ENCODE measurements around the gene HS3ST4.
A peak's percentile ranks its signal among the peaks of the same experiment; 100 is the strongest.

The HS3ST4 gene

DNA sequence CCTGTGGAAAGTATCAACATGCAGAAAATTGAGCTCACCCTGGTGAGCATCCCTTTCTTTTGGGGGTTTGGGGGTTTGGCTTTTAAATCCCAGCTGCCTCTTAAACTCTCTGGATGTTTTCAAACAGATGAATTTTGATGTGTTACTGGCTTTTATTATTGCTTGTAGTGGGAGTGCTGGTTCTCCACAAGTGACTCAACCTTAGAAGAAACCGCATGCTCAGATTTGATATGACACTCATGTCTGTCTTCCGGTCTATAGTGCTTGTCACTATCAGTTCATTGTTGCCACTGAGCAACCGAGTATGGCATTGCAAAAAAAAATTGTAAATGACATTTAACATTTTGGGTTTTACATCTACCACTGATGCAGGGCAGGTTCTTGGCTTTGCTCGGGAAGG, 104.5 kb downstream of the HS3ST4 start:
- no peak for DNase-seq
- in situ Hi-C loops (cut with HindIII; ENCODE audit: low pct_ligation_motif_present, low pct_unique_long_range_greater_than_20kb, low sequenced_read_pairs), result no loop called here

DNA sequence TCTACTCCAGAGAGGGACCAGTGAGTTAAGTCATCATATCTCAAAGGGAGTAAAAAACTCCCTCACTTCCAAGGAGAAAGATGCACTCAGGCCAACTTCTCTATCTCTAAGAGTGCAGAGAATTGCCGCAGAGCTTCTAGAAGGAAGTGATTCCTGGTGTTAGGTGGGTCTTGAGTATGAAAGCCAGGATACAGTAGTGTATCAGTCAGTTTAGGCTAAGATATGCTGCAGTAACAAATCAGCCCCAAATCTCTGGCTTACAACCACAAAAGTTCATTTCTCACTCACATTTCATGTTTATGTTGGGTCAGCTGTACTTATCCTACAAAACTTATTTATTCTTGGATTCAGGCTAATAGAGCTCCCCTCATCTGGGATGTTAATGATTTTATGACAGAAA, 106.3 kb downstream of the HS3ST4 start:
- in situ Hi-C loops (cut with HindIII; ENCODE audit: low pct_ligation_motif_present, low pct_unique_long_range_greater_than_20kb, low sequenced_read_pairs), result no loop called here
- no peak for DNase-seq

- in situ Hi-C loops (cut with HindIII; ENCODE audit: low pct_ligation_motif_present, low pct_unique_long_range_greater_than_20kb, low sequenced_read_pairs), result no loop called here
Measured at GRCh38 chr16:25799816-25800215, 108.1 kb downstream of the HS3ST4 start.

GRCh38 chr16:25812215-25812614, 120.5 kb downstream of the HS3ST4 start:
- DNase-seq, result no peak
- in situ Hi-C loops (cut with HindIII; ENCODE audit: low pct_ligation_motif_present, low pct_unique_long_range_greater_than_20kb, low sequenced_read_pairs), result no loop called here

More at GRCh38 chr16:25799816-25800215, 108.1 kb downstream of the HS3ST4 start:
- no peak for DNase-seq

- in situ Hi-C loops (cut with HindIII; ENCODE audit: low pct_ligation_motif_present, low pct_unique_long_range_greater_than_20kb, low sequenced_read_pairs), result no loop called here
- no peak for DNase-seq
Measured at GRCh38 chr16:25817295-25817694, 125.5 kb downstream of the HS3ST4 start.

DNA sequence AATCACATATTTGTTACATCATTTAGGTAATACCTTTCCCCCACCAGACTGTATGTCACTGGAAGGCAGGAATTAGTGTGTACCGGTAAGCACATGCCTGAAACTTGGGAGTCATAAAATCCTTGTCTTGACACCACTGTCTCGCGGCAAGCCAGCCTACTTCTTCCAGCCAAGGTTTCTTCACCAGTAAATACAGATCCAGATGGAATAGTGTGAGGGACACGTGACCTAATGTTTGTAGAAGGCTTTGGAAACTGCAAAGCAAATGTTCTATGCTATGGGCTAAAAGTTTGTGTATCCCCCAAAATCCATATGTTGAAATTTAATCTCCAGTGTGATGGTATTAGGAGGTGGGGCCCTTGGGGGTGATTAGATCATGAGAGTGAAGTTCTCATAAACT, 126.1 kb downstream of the HS3ST4 start:
- in situ Hi-C loops (cut with HindIII; ENCODE audit: low pct_ligation_motif_present, low pct_unique_long_range_greater_than_20kb, low sequenced_read_pairs), result no loop called here
- DNase-seq, result no peak

GRCh38 chr16:25823891-25824290, 132.1 kb downstream of the HS3ST4 start:
- DNase-seq, result peak; percentile 32

DNA sequence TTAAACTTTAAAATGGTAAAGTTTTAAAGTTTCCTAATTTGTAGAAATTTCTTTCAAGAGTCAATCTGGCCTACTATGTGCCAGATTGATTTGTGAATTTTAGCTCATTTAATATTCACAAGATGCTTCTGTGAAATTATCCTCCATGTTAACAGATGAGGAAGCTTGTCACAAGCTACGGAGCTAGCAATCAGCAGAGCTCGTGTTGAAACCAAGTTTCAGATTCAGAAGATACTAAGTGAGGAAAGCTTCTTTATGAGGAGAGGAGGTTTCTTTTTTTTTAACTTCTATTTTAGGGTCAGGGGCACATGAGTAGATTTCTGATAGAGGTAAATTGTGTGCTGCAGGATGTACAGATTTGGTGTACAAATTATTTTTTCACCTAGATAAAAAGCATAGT, 135.9 kb downstream of the HS3ST4 start:
- in situ Hi-C loops (cut with HindIII; ENCODE audit: low pct_ligation_motif_present, low pct_unique_long_range_greater_than_20kb, low sequenced_read_pairs), result no loop called here
- no peak for DNase-seq

More at GRCh38 chr16:25823891-25824290, 132.1 kb downstream of the HS3ST4 start:
- in situ Hi-C loops (cut with HindIII; ENCODE audit: low pct_ligation_motif_present, low pct_unique_long_range_greater_than_20kb, low sequenced_read_pairs), result no loop called here

- DNase-seq, result no peak
- in situ Hi-C loops (cut with HindIII; ENCODE audit: low pct_ligation_motif_present, low pct_unique_long_range_greater_than_20kb, low sequenced_read_pairs), result no loop called here
Measured at GRCh38 chr16:25828510-25828909, 136.8 kb downstream of the HS3ST4 start.

GRCh38 chr16:25832291-25832690, 140.5 kb downstream of the HS3ST4 start:
- no peak for DNase-seq
- in situ Hi-C loops (cut with HindIII; ENCODE audit: low pct_ligation_motif_present, low pct_unique_long_range_greater_than_20kb, low sequenced_read_pairs), result no loop called here

GRCh38 chr16:25834101-25834500, 142.3 kb downstream of the HS3ST4 start:
- in situ Hi-C loops (cut with HindIII; ENCODE audit: low pct_ligation_motif_present, low pct_unique_long_range_greater_than_20kb, low sequenced_read_pairs), result no loop called here
- no peak for DNase-seq

- in situ Hi-C loops (cut with HindIII; ENCODE audit: low pct_ligation_motif_present, low pct_unique_long_range_greater_than_20kb, low sequenced_read_pairs), result no loop called here
Measured at GRCh38 chr16:25835126-25835525, 143.4 kb downstream of the HS3ST4 start.

DNA sequence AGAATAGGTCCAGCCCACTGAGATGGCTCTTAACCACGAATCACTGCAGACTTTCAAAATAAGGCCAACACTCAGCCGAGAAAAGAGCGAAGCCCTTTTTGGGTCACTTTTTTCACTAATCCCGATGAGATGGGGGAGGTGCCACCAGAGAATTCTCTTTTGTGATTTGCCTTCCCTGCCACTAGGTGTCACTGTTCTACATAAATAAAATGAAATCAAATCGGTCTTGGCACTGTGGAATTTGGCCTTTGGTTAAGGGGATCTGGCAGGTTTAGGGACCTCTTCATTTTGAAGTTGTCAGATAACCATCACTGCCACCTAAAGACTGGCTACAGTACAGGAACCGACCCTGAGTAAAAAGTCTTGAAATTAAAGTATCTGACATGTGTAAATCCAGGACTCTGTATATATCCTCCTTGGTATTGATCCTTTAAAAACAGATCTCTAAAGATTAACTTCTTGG, 147.0 kb downstream of the HS3ST4 start:
- in situ Hi-C loops (cut with HindIII; ENCODE audit: low pct_ligation_motif_present, low pct_unique_long_range_greater_than_20kb, low sequenced_read_pairs), result no loop called here
- DNase-seq, result peak; percentile 71

More at GRCh38 chr16:25835126-25835525, 143.4 kb downstream of the HS3ST4 start:
- DNase-seq, result no peak

DNA sequence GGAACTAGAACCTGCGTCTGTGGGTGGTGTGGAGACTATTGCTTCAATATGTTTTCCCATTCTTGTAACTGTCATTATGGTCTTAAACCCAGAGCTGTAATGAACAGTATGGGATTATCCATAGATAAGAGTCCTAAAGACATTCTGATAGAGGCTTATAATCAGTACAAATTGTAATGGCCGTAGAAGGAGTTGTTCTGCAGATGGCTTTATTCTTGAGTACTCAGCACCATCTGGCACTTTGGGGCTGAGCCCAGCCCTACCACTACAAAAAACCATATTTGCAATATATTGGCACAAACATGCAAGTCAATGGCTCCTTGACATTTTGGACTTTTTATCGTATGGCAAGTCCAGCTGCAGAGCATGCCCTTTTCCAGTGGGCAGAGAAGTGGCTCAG, 150.0 kb downstream of the HS3ST4 start:
- in situ Hi-C loops (cut with HindIII; ENCODE audit: low pct_ligation_motif_present, low pct_unique_long_range_greater_than_20kb, low sequenced_read_pairs), result no loop called here
- DNase-seq, result no peak

GRCh38 chr16:25845901-25846300, 154.1 kb downstream of the HS3ST4 start:
- in situ Hi-C loops (cut with HindIII; ENCODE audit: low pct_ligation_motif_present, low pct_unique_long_range_greater_than_20kb, low sequenced_read_pairs), result no loop called here
- no peak for DNase-seq

GRCh38 chr16:25854141-25854540, 162.4 kb downstream of the HS3ST4 start:
- no peak for DNase-seq
- in situ Hi-C loops (cut with HindIII; ENCODE audit: low pct_ligation_motif_present, low pct_unique_long_range_greater_than_20kb, low sequenced_read_pairs), result no loop called here

DNA sequence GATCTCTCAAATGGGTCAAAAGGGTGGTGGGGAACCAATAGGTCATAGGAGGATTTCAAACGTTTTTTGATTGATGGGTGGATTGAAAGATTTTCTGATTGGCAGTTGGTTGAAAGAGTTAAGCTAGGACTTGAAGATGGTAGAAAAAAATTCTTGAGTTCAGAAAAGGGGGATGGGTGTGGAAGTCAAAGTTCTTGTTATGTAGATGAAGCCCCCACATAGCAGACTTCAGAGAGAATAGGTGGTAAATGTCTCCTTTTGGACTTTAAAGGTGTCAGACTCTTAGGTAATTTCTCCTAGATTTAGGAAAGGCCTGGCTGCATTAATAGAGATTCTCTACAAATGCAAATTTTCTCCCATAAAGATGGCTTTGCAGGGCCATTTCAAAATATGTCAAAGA, 163.3 kb downstream of the HS3ST4 start:
- in situ Hi-C loops (cut with HindIII; ENCODE audit: low pct_ligation_motif_present, low pct_unique_long_range_greater_than_20kb, low sequenced_read_pairs), result no loop called here
- DNase-seq, result no peak

DNA sequence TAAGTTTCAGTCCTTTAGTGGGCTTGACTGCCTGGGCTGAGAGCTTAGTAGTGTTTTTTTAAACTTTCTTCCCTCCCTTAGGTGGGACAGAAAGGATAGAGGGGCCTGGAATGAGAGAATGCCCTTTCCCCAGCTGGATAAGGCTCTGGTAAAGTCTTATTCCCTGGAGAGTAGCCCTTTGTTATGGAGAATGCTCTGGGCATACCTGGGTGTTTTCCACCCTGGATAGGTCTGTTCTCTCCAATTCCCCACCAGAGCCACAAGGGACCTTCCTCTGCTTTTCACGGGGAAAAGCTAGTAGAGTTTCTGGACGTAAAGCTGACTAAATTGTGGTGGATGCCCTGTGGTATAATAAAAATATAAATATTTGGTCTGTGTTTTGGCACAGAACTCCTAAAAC, 164.1 kb downstream of the HS3ST4 start:
- DNase-seq, result no peak
- in situ Hi-C loops (cut with HindIII; ENCODE audit: low pct_ligation_motif_present, low pct_unique_long_range_greater_than_20kb, low sequenced_read_pairs), result no loop called here

DNA sequence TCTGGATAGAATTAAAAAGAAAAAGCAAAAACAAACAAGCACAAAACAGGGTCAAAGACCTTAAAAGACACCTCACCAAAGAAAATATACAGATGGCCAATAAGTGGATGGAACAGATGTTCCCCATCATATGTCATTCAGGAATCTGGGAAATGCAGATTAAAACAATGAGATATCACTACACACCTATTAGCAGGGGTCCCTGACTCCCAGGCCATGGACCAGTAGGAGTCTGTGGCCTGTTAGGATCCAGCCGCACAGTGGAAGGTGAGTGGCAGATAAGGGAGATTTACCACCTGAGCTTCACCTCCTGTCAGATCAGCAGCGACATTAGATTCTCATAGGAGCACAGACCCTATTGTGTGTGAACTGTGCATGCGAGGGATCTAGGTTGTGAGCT, 167.9 kb downstream of the HS3ST4 start:
- in situ Hi-C loops (cut with HindIII; ENCODE audit: low pct_ligation_motif_present, low pct_unique_long_range_greater_than_20kb, low sequenced_read_pairs), result no loop called here
- no peak for DNase-seq

DNA sequence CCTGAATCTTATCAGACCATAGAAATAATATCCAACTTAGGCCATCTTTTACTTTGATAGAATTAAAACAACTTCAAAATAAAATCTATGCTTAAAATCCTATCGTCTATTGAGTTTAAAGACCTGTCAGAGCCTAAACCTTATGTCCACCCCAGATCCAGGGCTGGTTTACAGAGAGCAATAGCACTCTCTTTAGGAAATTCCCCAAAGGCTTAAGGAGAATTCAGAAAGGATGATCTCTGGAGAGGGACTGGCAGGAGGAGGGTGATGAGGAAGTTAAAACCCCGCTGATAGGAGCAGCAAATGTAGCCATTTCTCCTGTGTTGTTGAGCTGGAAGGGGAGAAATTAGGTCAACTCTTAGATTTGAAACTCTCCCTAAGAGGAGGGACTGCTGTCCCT, 175.3 kb downstream of the HS3ST4 start:
- in situ Hi-C loops (cut with HindIII; ENCODE audit: low pct_ligation_motif_present, low pct_unique_long_range_greater_than_20kb, low sequenced_read_pairs), result no loop called here
- no peak for DNase-seq

GRCh38 chr16:25868106-25868505, 176.3 kb downstream of the HS3ST4 start:
- in situ Hi-C loops (cut with HindIII; ENCODE audit: low pct_ligation_motif_present, low pct_unique_long_range_greater_than_20kb, low sequenced_read_pairs), result no loop called here

More at GRCh38 chr16:25868106-25868505, 176.3 kb downstream of the HS3ST4 start:
- DNase-seq, result no peak

Data from ACHN (cell line).